Motor neuron (in vitro differentiated cells): ENCODE data around the gene DCDC1. TPM values are rescaled to one million over a fixed set of nuclear protein-coding genes. Genes with fewer than 3 reads are reported as not detected.
"Not testable (repeated sequence)": the region's sequence is repeated elsewhere in the genome, so short reads cannot be mapped to it uniquely, and the experiment has no call there.

ENCODE experiments used
- ATAC-seq, 8 experiments: fragments of 200-7000 bp; cut with Tn5 transposase; replicated peaks in 6 of 8; 2 replicates each; pipeline ENCODE4 v1.8.0; 2021; ENCODE audit warnings: mild to moderate bottlenecking in 8 of 8, moderate library complexity in 8 of 8
- H3K27ac ChIP-seq, 2 donors: fragments of 250-450 bp; sonication (Bioruptor Pico); 2 replicates each; pipeline ENCODE4 v1.9.0; 2021; ENCODE audit warnings: antibody characterized with exemption in 2 of 2, mild to moderate bottlenecking in 2 of 2, moderate library complexity in 1 of 2
- H3K4me1 ChIP-seq, 2 donors: fragments of 250-450 bp; sonication (Bioruptor Pico); replicated peaks in 1 of 2; 2 replicates each; pipeline ENCODE4 v1.6.1; 2021; ENCODE audit warnings: antibody characterized with exemption in 2 of 2, mild to moderate bottlenecking in 2 of 2, moderate library complexity in 1 of 2
- H3K4me3 ChIP-seq, 5 donors: fragments of 250-450 bp; sonication (Bioruptor Pico); 2 replicates each; pipeline ENCODE4 v1.9.0; 2021; ENCODE audit warnings: antibody characterized with exemption in 5 of 5, mild to moderate bottlenecking in 5 of 5, moderate library complexity in 4 of 5
- WGBS, 10 experiments: fragments of 450-650 bp; shearing (Covaris generic); methylation state at CpG; one replicate each; pipeline ENCODE4 v1.0.0; 2022; 5-methylcytosine and 5-hydroxymethylcytosine counted together
- in situ Hi-C, 9 experiments: fragments of 400-800 bp; cut with MboI; loops; one replicate each; pipeline ENCODE4 v1.15.0; 2021; ENCODE audit warnings: low sequenced_read_pairs in 9 of 9, low pct_unique_long_range_greater_than_20kb in 2 of 9; ENCODE audit not compliant: unreplicated experiment in 9 of 9
- total RNA-seq, 8 experiments: library from RNA; unstranded; fragments of 300-600 nt; gene quantifications; 2 replicates each; pipeline versions ENCODE4 v1.2.3 to v1.2.4, GENCODE V29; 2022

Gene DCDC1
- total RNA-seq, 8 experiments from 2014 or later, result 0.25 to 14.6 (median 1.9) TPM

DNA sequence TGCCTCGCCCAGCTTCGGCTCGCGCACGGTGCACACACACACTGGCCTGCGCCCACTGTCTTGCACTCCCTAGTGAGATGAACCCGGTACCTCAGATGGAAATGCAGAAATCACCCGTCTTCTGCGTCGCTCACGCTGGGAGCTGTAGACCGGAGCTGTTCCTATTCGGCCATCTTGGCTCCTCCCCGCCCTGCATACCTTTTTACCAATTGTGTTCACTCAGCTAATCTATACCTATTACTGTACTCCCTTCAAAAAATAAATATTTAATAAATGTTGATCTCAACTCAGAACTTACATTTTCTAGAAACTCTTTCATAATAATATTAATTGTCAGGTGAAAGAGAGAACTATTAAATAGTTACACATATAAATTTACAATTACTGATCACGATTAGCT lies 48.0 kb downstream of the DCDC1 start:
- in situ Hi-C loops, ATAC-seq, H3K27ac ChIP-seq, H3K4me3 ChIP-seq, H3K4me1 ChIP-seq: not testable (repeated sequence)
- 0 to 100% (median 73%) methylated on average over 1 to 3 of the region's 15 CpGs; no CpG with 5 or more reads in 2 of the 10 experiments for WGBS, 10 experiments

DNA sequence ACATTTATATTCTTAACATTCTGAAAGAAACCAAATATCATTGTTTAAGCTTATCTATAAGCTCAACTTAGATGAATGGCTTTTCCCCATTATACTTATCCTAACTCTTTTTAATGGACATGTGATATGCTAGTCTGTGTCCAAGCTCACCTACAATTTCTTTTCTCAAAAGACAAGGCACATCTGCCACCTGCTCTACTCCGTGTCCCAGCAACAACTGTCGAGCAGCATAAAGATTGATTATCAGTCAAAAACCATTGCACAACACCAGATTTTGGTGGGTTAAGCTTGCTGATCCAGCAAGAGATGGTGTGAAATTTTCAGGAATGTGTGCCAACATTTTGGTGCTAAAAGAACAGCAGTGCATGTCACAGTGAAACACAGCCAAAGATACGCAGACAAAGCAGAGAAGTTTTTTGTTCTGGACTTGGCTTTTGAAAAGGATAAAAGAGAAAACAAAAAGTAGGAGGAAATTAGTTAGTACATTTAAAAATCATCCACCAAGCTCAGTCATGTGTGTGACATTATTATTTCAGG lies 65.8 kb downstream of the DCDC1 start:
- in situ Hi-C loops, result no loop called here
- H3K4me1 ChIP-seq, result peaks cover 0 to 3% of the 10 kb centered on the region in 2 donors
- ATAC-seq, result no peak
- 0 to 71% (median 8%) methylated on average over 1 to 3 of the region's 3 CpGs; no CpG with 5 or more reads in 1 of the 10 experiments for WGBS, 10 experiments
- no peak overlapping the region for H3K4me3 ChIP-seq
- no peak overlapping the region for H3K27ac ChIP-seq

GRCh38 chr11:31301549-31302510 lies 67.7 kb downstream of the DCDC1 start:
- Histone ChIP-seq H3K4me3 (no peak overlapping the region), H3K4me1 (peaks cover 0 to 3% of the 10 kb centered on the region in 2 donors), H3K27ac (no peak overlapping the region)
- no peak for ATAC-seq
- in situ Hi-C loops, result no loop called here
- WGBS, 10 experiments, result 4 to 100% (median 92%) methylated on average over 1 to 5 of the region's 5 CpGs

- no peak overlapping the region for H3K4me3 ChIP-seq
- no peaks in the 10 kb centered on the region for H3K4me1 ChIP-seq
- no peak overlapping the region for H3K27ac ChIP-seq
- 0 to 94% (median 83%) methylated on average over 1 to 3 of the region's 3 CpGs; no CpG with 5 or more reads in 2 of the 10 experiments for WGBS, 10 experiments
- ATAC-seq, result no peak
- in situ Hi-C loops, result no loop called here
These were observed 74.2 kb downstream of the DCDC1 start for GRCh38 chr11:31295308-31295707.

DNA sequence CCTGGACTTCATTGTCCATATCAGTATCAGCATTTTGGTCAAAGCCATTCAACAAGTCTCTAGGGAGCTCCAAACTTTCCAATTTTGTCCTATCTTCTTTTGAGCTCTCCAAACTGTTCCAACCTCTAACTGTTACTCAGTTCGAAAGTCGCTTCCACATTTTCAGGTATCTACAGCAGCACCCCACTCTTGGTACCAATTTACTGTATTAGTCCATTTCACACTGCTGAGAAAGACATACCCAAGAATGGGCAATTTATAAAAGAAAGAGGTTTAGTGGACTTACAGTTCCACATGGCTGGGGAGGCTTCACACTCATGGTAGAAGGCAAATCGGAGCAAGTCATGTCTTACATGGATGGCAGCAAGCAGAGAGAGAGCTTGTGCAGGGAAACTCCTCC lies 96.0 kb downstream of the DCDC1 start:
- in situ Hi-C loops, H3K27ac ChIP-seq, H3K4me3 ChIP-seq, H3K4me1 ChIP-seq, ATAC-seq: not testable (repeated sequence)
- WGBS, 10 experiments, result 40 to 100% (median 90%) methylated on average over 1 to 3 of the region's 3 CpGs; no CpG with 5 or more reads in 2 of the 10 experiments

DNA sequence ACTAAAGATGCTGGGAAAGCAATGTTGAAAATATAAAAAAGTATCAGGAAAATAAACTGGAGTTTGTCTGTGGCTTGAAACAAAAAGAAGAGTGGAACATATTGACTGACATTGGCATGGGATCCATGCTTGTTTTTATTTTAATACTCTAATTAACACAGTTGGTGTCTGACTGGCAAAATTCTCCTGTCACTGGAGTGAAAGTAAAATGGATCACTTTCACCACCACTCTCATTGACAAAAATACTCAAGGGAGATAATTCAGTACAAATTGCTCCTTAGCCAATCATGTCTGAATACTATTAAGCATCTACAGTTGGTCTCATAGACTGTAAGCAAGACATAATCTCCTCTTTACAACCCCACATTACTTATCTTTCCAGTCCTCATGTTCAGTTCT lies 101.8 kb downstream of the DCDC1 start:
- Histone ChIP-seq H3K27ac (no peak overlapping the region), H3K4me1 (no peaks in the 10 kb centered on the region), H3K4me3 (no peak overlapping the region)
- ATAC-seq, result no peak
- in situ Hi-C loops, result no loop called here

DNA sequence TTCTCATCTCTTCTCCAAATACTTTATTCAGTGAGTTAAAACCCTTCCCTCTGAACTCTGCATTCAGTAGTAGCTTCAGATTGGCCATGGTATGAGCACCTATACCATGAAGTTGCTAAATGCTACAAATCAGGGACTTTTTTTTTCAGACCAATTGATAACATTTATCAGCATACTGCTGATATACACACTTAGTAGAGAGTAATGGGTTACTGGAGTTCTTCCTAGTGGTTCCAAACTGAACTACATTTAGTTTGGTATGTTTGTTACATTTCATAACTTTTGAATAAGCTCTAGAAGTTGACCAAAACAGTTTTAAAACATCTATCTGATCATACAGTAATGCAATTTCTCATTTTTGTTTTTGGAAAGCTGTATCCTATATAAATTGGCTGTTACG lies 104.7 kb downstream of the DCDC1 start:
- WGBS, 10 experiments, result 18 to 100% (median 95%) methylated on average over 1 of the region's 1 CpG

DNA sequence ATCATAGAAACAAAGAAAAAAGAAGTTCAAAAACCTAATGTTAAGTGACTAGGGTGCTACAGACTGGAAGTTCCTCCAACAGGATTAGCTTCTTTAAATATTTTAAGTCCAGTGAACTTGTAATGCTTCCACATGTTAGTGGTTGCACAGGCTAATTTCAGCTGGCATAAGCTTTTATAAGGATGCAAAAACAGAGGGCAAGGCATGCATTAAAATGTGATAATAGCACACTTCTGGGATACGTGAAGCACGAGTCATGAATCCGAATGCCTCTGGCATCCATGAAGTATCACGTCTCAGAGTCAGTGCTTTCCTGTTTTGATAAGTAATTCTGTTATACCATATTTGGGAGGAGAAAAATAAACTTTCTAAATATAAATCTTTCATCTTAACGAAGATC lies 106.8 kb downstream of the DCDC1 start:
- WGBS, 10 experiments, result 0 to 96% (median 65%) methylated on average over 1 to 5 of the region's 5 CpGs
- H3K27ac ChIP-seq, result no peak overlapping the region
- ATAC-seq, result peak in 3 of 8 experiments; percentile 69 to 86 (median 81)
- H3K4me1 ChIP-seq, result no peaks in the 10 kb centered on the region
- in situ Hi-C loops, result no loop called here
- H3K4me3 ChIP-seq, result no peak overlapping the region

More for the DNA sequence above, 104.7 kb downstream of the DCDC1 start:
- Histone ChIP-seq H3K4me1 (no peaks in the 10 kb centered on the region), H3K4me3 (no peak overlapping the region), H3K27ac (no peak overlapping the region)
- ATAC-seq, result no peak
- in situ Hi-C loops, result no loop called here

DNA sequence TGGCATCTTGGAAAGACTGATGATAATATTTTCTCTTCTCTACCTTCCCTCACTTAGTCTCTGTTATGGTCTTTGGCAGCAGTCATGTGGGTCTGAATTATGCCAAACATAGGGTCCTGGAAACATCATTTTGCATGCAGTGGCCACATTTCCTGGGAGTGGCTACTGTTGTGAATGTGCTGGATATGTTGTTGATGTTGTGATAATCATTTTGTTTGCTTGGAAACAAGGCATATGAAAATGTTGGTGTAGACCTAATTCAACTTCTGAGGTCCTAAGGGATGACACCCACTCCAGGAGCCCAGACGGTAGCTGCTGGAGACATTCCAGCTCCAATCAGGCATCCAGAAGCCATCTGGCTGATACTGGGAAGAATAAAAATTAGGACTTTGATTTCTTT lies 109.7 kb downstream of the DCDC1 start:
- in situ Hi-C loops, result no loop called here
- peak in 2 of 8 experiments; percentile 58 to 77 for ATAC-seq
- WGBS, 10 experiments, result 29 to 100% (median 72%) methylated on average over 1 of the region's 1 CpG; no CpG with 5 or more reads in 6 of the 10 experiments
- no peaks in the 10 kb centered on the region for H3K4me1 ChIP-seq
- H3K27ac ChIP-seq, result no peak overlapping the region
- no peak overlapping the region for H3K4me3 ChIP-seq

- no peak overlapping the region for H3K4me3 ChIP-seq
- in situ Hi-C loops, result no loop called here
- no peak overlapping the region for H3K27ac ChIP-seq
- no peaks in the 10 kb centered on the region for H3K4me1 ChIP-seq
- ATAC-seq, result peak in 3 of 8 experiments; percentile 24 to 93 (median 80)
These were observed 115.1 kb downstream of the DCDC1 start for GRCh38 chr11:31254415-31254814.

DNA sequence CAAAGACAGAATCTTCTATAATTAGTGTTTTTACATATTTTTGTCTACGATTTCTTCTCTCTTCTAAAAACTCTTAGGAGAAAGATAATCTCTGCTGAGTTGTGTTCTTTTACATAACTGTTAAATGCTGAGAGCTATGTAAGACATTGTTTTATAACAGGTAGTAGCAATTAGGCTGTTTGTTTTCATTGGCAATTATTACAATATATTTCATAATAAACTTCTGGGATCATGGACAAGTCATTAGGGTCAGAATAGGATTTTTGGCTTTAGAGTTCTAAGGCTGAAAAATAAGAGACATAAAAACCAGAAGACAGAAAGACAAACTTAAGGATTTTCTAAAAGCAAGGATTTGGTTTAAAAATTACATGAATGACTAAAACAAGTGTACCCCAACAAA lies 120.8 kb downstream of the DCDC1 start:
- peaks cover 0 to 2% of the 10 kb centered on the region in 2 donors for H3K4me1 ChIP-seq
- 0 to 89% (median 27%) methylated on average over 1 of the region's 1 CpG for WGBS, 10 experiments
- no peak for ATAC-seq
- in situ Hi-C loops, result loop anchor here in 1 of 9 experiments (25.0 kb wide), 1 partner anchor 739 kb away; no protein-coding TSS in a partner anchor
- no peak overlapping the region for H3K27ac ChIP-seq
- H3K4me3 ChIP-seq, result no peak overlapping the region

- WGBS, 10 experiments, result 20 to 85% (median 54%) methylated on average over 1 to 5 of the region's 5 CpGs; no CpG with 5 or more reads in 1 of the 10 experiments
- ATAC-seq, result no peak
- in situ Hi-C loops, result loop anchor here in 1 of 9 experiments (25.0 kb wide), 1 partner anchor 740 kb away; no protein-coding TSS in a partner anchor
These were observed 122.2 kb downstream of the DCDC1 start for GRCh38 chr11:31247321-31247720.

DNA sequence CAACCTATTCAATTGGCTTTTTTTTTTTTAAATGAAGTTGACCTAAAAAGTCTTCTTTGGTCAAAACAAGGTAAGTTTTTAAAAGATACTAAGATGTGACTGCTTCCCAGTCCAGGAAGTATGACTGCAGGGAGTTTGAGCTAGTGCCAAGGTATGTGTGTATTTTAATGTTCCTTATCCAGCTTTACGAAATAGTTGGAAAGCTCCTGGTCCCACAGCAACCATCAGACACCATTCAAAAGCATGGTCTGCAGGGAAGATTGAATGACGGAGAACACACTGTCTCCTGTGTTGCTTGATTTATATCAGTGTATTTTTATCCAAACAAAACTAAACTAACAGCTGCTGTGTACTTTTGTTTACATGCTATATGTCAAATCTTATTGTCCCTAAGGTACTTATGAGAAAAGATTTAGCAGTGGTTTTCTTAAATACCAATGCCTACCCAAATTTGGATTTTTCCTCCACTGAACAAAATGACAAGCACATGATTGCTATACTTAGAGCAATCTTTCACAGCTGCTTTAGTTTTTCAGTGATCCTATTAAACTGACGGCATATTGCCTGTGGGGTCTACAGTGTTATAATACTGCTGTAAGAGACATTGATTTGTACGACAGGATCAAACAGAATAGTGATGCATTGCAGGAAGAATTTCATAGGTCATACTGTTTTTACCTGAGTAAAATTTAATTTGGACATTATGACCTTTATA lies 122.9 kb downstream of the DCDC1 start:
- no peak overlapping the region for H3K27ac ChIP-seq
- 8 to 100% (median 92%) methylated on average over 2 to 4 of the region's 4 CpGs; no CpG with 5 or more reads in 1 of the 10 experiments for WGBS, 10 experiments
- no peak overlapping the region for H3K4me3 ChIP-seq
- peak in 2 of 8 experiments; percentile 41 to 62 for ATAC-seq
- in situ Hi-C loops, result loop anchor here in 1 of 9 experiments (25.0 kb wide), 1 partner anchor 741 kb away; no protein-coding TSS in a partner anchor
- H3K4me1 ChIP-seq, result peaks cover 0 to 13% of the 10 kb centered on the region in 2 donors

More at GRCh38 chr11:31247321-31247720, 122.2 kb downstream of the DCDC1 start:
- peaks cover 0 to 13% of the 10 kb centered on the region in 2 donors for H3K4me1 ChIP-seq
- H3K27ac ChIP-seq, result no peak overlapping the region
- no peak overlapping the region for H3K4me3 ChIP-seq
